Anterior cingulate cortex (tissue), 58 donors: Measurements from ENCODE around the gene DIP2C.
"Not testable (repeated sequence)": the region's sequence is repeated elsewhere in the genome, so short reads cannot be mapped to it uniquely, and the experiment has no call there.

Experiments
- DNase-seq, 58 donors: peaks; one replicate each; lab custom pipeline; 2025; lab: John Stamatoyannopoulos, UW

Gene DIP2C

DNA sequence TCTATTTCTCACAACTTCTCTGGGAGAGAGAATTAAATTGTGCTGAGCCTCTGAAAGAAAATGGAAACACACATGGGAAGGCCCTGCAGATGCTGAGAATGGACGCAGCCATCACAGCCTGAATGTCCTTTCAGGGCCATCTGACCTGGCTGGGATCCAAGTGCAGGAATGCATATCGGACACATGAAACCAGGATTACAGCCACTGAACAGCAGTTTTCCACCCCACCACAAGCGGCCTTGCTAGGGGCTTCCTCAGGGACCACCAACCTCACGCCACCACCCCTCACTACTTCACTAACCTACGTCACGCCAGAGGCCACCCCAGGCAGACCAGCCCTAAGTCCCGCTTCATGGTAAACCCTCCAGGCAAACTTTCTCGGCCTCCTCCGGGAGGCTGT, 103.3 kb downstream of the DIP2C start:
- DNase-seq: peak in 1 of 58 donors; percentile 57

DNA sequence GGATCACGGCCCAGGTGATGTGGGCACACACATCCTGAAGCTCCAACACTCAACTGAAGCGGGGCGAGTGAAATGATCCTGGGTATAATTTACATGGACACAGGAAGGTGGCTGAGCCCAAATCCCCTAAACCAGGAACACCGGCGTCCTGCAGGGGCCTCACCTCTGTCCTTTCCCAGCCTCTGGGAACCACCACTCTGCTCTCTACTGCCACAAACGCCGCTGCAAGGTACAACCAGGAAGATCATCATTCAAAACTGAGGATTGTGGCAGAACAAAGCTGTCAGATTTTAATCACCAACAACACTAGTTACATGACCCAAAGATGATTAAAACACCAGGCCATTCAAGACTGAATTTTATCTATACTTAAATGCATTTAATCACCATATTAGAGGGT, 104.0 kb downstream of the DIP2C start:
- DNase-seq: no peak

DNA sequence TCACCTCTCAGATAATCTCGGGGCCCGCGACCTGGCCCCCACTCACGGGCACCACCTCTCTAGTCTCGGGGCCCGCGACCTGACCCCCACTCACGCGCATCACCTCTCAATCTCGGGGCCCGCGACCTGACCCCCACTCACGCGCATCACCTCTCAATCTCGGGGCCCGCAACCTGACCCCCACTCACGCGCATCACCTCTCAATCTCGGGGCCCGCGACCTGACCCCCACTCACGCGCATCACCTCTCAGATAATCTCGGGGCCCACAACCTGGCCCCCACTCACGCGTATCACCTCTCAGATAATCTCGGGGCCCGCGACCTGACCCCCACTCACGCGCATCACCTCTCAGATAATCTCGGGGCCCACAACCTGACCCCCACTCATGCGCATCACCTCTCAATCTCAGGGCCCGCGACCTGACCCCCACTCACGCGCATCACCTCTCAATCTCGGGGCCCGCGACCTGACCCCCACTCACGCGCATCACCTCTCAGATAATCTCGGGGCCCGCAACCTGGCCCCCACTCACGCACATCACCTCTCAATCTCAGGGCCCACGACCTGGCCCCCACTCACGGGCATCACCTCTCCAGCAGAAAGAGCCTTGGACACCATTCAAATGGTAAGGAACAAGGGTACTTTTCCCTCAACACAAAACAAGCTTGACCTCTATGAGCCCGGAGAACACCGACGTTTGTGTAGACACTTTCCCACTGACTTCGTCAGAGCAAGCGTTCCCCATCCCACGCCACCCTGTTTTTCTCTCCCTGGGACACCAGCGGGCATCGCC, 104.8 kb downstream of the DIP2C start:
- DNase-seq: not testable (repeated sequence)

DNA sequence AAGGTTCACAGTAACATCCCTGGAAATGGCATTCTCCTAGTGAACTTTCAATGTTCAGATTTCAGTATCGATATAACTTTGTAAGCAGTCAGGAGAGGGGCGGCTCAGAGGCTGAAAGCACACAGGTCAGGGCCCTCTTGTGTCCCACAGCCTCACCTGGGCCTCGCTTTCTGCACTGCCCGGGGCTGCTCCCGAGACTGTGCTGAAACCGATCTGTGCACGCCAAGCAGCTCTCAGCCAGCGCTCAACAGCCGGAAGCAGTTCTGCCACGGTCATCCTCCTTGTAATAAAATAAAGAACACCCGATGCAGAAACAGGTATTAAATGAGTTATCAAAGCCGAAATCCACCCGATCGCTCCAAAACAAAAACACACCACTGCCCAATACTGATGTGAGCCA, 106.0 kb downstream of the DIP2C start:
- DNase-seq: no peak

GRCh38 chr10:581776-582330, 107.6 kb downstream of the DIP2C start:
- no peak for DNase-seq

DNA sequence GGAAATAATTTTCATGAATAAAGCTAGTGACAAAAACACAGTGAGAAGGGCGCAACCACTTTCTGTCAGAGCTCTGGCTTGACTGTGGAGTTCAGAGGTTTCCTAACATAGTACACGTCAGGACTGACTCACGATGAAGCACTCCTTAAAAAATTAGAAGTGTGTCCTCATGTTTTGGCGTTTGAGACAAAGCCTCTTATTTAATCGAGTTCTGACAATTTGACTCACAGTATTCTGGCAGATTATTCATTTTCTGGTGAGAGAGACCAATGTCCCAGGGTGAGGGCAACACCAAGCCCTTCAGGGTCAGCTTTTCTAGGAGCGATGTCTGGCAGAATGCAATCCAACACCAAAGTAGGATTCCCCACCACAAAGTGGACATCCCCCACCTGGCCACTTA, 108.7 kb downstream of the DIP2C start:
- no peak for DNase-seq

- DNase-seq: peak in 3 of 58 donors; percentile 15 to 42 (median 23)
These were observed 113.4 kb downstream of the DIP2C start for GRCh38 chr10:576130-576465.

DNA sequence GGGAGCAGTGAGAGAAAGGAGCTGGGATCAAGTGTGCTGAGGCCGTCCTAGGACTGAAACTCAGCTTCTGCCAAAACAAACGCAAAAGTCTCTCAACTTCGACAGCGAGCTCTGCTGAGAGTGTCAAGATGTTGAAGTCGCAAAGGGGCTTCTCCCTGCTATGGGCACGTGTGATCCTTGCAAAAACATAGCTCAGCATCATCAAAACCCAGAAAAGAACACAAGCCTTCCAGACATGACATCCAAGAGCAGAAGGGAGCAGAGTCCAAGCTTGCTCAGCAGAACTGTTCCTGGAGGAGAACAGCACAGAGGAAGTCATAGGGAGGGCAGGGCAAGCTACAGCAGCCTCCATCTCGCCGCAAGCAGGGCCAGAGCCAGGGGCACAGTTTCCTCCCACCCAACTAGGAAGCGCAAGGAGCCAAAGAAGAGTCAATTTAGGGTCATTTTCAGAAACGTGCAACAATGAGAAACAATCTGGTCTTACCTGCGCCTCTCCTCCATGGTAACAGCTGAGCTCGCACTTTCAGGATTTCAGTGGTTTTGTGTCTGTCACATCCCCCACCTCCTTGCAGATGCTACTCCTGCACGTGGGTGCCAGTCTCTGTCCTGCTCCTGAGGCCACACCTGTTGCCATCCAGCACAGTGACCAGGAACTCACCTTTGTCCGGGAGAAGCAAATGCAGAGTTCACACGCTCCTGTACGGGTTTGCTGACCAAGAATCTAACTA, 113.9 kb downstream of the DIP2C start:
- DNase-seq: no peak

DNA sequence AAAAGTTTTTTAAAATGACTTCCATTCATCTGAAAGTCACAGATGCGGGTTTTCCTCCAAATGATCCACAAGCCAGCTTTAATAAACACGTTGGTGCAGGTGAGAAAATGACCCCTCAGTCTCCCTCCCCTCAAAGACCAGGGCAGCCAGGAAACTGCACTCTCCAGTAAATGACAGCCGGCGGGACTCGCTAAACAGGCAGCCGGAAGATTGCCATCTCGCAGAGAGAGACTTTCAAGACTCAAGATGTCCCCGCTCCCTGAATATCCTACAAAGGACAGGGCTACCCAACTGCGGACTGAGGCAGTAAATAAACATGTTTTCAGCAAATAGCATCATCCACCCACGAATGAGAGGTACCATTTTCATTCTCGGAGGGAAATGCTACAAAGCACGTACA, 116.8 kb downstream of the DIP2C start:
- DNase-seq: no peak

DNA sequence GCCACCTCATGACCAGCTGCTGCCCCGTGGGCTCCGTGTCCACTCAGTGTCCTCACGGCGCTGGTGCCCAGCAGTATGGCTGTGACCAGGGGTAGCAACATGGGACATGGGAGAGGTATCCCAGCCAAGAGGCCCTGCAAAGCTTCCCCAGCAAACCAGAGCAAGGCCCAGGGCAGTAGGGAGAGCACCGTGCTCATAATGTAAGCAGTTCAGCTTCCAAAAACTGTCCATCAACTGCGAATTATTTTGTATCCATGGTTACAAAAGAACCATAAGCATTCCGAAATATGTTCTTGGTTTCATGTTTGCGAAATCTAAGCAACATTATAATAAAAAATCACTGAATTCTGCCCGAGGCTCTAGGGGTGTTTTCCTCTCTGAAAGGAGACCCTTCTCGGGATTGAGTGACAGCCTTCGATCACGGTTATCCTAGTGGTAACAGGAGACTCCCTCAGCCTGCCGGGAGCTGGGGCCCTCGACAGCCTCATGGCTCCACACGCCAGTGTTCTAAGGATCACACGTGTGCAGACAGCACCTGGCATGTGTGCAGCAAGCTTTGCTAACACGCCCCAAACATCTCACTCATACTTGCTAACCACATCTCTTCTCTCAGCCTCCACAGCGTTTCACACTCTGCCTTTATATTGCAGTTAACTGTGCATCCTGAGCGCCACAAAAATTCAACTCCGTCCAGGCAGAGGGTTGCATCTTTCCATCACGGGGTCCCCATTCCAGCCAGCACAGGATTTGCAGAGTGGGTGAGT, 117.6 kb downstream of the DIP2C start:
- DNase-seq: peak in 1 of 58 donors; percentile 13

DNA sequence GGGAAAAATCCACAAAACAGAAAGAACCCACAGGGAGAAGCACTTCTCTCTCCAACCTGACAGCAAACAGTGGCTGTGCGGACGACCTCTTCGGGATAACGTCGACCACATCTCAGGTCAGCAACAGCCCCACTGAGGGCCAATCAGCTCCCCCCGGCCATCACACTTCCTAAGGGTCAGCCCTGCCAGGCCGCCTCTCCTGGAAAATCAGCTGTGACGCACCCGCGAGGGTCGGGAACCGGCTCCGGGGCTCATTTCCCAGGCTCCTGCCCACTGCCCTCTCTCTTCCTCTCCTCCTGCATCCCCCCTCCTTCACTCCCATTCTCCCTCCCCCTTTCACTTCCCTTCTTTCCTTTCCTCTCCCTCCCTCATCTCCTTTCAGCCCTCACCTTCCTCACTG, 118.3 kb downstream of the DIP2C start:
- no peak for DNase-seq

- DNase-seq: no peak
These were observed 118.8 kb downstream of the DIP2C start for GRCh38 chr10:570628-571163.

- DNase-seq: no peak
These were observed 119.4 kb downstream of the DIP2C start for GRCh38 chr10:569961-570627.

DNA sequence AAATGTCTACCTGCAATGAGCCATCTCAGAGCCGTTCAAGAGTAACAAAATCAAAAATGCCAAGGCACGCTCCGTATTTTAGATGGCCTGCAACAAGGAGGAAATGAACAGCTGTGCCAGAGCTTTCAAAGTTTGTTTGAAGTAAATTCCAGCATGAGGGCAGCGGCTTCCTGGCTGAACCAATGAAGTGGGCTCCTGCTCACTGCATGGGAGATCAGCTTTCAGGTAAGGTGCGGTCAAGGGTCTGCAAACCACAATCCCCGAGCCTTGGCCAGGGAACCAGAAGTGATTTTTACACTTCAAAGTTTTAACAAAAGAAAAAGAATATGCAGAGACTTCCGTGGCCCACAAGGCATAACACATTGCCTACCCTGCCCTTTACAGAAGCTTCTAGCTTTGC, 120.6 kb downstream of the DIP2C start:
- DNase-seq: no peak

DNA sequence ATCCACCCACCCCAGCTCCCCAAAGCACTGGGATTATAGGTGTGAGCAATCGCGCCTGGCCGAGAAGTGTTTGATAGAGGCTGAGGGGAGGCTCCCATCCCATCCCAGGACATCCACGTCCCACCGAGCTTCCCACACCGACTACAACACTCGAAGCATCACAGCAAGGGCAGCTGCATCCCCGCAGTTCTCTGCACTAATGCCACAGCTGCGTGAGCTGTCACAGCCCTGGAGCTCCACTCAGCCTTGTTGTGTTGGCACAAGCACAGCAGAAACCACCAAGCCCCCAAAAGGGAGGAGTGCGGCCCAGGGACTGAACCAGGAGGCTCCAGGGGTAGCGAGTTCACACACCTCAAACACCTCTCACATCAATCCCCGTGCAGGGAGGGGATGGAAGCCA, 121.6 kb downstream of the DIP2C start:
- DNase-seq: no peak

GRCh38 chr10:566241-566885, 123.1 kb downstream of the DIP2C start:
- no peak for DNase-seq

GRCh38 chr10:565676-566075, 123.8 kb downstream of the DIP2C start:
- DNase-seq: no peak

DNA sequence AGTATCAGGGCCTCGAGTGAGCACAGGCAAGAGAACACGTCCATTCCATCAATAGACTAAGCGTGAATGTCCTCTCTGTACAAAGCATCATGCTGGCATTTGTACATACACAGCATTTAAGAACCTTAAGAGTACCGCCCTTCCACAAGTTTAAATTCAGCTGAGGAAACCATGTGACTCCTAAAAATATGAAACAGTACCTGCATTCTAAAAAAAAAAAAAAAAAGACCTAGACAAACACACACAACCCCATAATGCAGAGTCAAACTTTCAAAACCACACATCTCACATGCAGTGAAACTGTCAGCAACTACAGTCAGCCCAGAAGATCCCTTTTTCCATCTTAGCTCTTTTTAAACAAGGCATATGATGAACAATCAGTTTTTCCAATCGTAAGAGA, 124.3 kb downstream of the DIP2C start:
- DNase-seq: no peak

GRCh38 chr10:563827-564226, 125.6 kb downstream of the DIP2C start:
- no peak for DNase-seq

GRCh38 chr10:562142-562541, 127.3 kb downstream of the DIP2C start:
- no peak for DNase-seq
